ENCODE measurements around the gene SESN2.

Gene SESN2

DNA sequence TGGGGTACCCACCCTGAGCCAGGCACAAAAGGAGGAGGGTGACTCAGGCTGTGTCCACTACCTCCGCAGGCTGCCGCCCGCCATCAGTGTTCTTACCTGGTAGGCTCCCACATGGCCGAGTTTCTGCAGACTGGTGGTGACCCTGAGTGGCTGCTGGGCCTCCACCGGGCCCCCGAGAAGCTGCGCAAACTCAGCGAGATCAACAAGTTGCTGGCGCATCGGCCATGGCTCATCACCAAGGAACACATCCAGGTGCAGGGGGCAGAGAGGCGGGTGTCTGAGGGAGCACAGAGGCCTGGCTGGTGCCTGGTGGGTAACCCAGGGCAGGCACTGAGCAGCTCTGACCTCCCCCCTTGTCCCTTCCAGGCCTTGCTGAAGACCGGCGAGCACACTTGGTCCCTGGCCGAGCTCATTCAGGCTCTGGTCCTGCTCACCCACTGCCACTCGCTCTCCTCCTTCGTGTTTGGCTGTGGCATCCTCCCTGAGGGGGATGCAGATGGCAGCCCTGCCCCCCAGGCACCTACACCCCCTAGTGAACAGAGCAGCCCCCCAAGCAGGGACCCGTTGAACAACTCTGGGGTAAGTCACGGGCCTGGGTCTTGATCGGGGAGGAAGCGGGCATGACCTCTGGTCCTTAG lies 13.0 kb downstream of the SESN2 start:
- no peak overlapping the region for H3K4me2 ChIP-seq
- no peaks in the 10 kb centered on the region for H3K27me3 ChIP-seq
- H3K36me3 ChIP-seq: peaks cover 71 to 89% (median 85%) of the 10 kb centered on the region in 11 experiments
- H3K9ac ChIP-seq: 0 out of 22 replicates have a peak overlapping the region, but pooled peaks of 1 of the 11 experiments have one; percentile 28
- TF ChIP-seq Cebpa-rat (IDR thresholded peaks at IDR 0.05): no peak
- H3K9me3 ChIP-seq (replicated peaks in 1 of 11): no peaks in the 10 kb centered on the region
- peaks cover 46 to 86% (median 57%) of the 10 kb centered on the region in 11 experiments; a peak in 21 of 22 replicates for H4K20me1 ChIP-seq
- peaks cover 13 to 27% (median 17%) of the 10 kb centered on the region in 10 experiments for H3K4me1 ChIP-seq
- H3K4me3 ChIP-seq: no peak overlapping the region
- H3K27ac ChIP-seq: no peak overlapping the region

DNA sequence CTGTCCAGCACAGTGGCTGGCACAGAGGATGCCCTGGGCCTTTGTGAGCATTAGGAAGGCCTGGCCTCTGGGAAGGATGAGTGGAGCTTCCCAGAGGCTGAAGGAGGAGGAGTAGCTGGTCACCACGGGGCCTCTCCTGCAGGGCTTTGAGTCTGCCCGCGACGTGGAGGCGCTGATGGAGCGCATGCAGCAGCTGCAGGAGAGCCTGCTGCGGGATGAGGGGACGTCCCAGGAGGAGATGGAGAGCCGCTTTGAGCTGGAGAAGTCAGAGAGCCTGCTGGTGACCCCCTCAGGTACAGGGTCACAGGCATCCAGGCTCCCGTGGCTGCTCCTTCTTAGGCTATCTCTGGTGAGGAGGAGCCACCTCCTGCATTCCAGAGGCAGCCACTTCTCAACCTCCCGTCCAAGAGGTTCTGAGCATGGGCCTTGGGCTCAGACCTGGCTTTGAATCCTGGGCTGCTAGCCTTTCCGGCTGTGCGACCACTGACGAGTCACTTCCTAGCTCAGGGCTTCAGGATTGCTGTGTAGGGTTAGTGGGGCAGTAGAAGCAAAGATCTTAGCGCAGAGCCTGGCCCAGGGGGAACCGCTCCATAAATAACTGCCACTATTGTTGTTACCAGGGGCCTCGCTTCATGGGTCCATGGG lies 14.0 kb downstream of the SESN2 start:
- H3K36me3 ChIP-seq: peaks cover 81 to 99% (median 94%) of the 10 kb centered on the region in 11 experiments

DNA sequence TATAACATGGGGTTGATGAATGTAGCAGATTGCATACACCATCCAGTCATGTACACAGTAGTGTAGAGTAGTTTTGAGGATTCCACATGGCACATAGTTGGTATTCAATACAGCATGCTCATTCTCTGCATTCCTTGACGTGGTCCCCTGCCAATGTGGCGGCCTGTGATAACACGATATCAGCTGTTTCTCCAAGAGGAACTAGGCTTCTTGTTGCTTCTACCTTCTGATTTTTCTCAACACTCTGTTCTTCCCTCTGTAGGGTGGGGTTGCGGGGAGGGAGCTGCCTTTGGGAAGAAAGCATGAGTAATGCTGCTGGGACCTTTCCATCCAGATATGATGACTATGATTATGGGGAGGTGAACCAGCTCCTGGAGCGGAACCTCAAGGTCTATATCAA lies 19.4 kb downstream of the SESN2 start:
- no peak for TF ChIP-seq Cebpa-rat (IDR thresholded peaks at IDR 0.05)
- H3K9ac ChIP-seq: no peak overlapping the region
- H3K27ac ChIP-seq: no peak overlapping the region
- no peaks in the 10 kb centered on the region for H3K27me3 ChIP-seq
- peaks cover 0 to 31% (median 6%) of the 10 kb centered on the region in 11 experiments; a peak in 7 of 22 replicates for H4K20me1 ChIP-seq
- H3K4me3 ChIP-seq: no peak overlapping the region
- peaks cover 88 to 100% (median 94%) of the 10 kb centered on the region in 11 experiments for H3K36me3 ChIP-seq
- no peaks in the 10 kb centered on the region for H3K9me3 ChIP-seq (replicated peaks in 1 of 11)
- H3K4me2 ChIP-seq: no peak overlapping the region
- H3K4me1 ChIP-seq: peaks cover 10 to 43% (median 25%) of the 10 kb centered on the region in 10 experiments

More for the DNA sequence above, 14.0 kb downstream of the SESN2 start:
- no peak for TF ChIP-seq Cebpa-rat (IDR thresholded peaks at IDR 0.05)
- Histone ChIP-seq H3K4me2 (peak overlapping the region in 2 of 11 experiments; percentile 4 to 24; a peak in 4 of 22 replicates), H3K27me3 (no peaks in the 10 kb centered on the region), H3K9ac (no peak overlapping the region; a peak in 1 of 22 replicates), H3K4me1 (peaks cover 3 to 17% (median 7%) of the 10 kb centered on the region in 10 experiments; a peak in 18 of 20 replicates), H3K4me3 (no peak overlapping the region), H4K20me1 (peaks cover 36 to 76% (median 47%) of the 10 kb centered on the region in 11 experiments; a peak in 21 of 22 replicates), H3K27ac (no peak overlapping the region), H3K9me3 (replicated peaks in 1 of 11) (no peaks in the 10 kb centered on the region)

DNA sequence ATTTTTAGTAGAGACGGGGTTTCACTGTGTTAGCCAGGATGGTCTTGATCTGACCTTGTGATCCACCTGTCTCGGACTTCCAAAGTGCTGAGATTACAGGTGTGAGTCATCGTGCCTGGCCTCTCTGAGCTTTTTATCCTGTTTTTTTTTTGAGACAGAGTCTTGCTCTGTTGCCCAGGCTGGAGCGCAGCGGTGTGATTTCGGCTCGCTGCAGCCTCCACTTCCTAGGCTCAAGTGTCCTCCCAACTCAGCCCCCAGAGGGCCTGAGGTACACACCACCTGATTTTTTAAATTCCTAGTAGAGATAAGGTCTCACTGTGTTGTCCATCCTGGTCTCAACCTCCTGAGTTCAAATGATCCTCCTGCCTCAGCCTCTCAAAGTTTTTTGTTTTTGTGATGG lies 20.4 kb downstream of the SESN2 start:
- Histone ChIP-seq H3K36me3 (peaks cover 78 to 90% (median 84%) of the 10 kb centered on the region in 11 experiments), H3K4me3 (no peak overlapping the region), H3K9ac (0 out of 22 replicates have a peak overlapping the region, but pooled peaks of 1 of the 11 experiments have one; percentile 35), H3K9me3 (replicated peaks in 1 of 11) (no peaks in the 10 kb centered on the region), H3K4me1 (peaks cover 10 to 43% (median 25%) of the 10 kb centered on the region in 10 experiments), H4K20me1 (peaks cover 0 to 21% (median 5%) of the 10 kb centered on the region in 11 experiments; a peak in 5 of 22 replicates), H3K27ac (no peak overlapping the region), H3K27me3 (no peaks in the 10 kb centered on the region), H3K4me2 (peak overlapping the region in 2 of 11 experiments; percentile 74 to 76; a peak in 2 of 22 replicates)
- TF ChIP-seq Cebpa-rat (IDR thresholded peaks at IDR 0.05): no peak

DNA sequence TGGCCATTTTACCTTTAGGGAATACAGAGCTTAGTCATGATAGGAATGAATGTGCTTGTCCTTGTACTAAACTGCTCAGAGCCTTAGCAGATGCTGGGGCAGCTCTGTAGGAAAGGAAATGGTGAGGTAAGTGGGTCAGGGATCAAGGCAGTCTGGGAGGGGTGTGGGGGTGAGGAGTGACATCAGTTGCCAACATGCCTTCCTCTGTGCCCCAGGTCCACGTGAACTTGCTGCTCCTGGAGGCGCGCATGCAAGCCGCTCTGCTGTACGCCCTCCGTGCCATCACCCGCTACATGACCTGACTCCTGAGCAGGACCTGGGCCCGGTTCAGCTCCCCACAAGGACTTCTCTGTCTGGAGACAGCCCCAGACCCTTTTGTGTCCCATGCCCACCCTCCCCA lies 21.2 kb downstream of the SESN2 start:
- Histone ChIP-seq H3K27me3 (no peaks in the 10 kb centered on the region), H3K9ac (peak overlapping the region in 3 of 11 experiments; percentile 21 to 51 (median 35); a peak in 4 of 22 replicates), H3K4me2 (peak overlapping the region in 5 of 11 experiments; percentile 23 to 76 (median 44); a peak in 7 of 22 replicates), H3K4me3 (no peak overlapping the region), H3K27ac (peak overlapping the region in 2 of 11 experiments; percentile 4 to 44; a peak in 2 of 22 replicates), H3K4me1 (peaks cover 10 to 43% (median 25%) of the 10 kb centered on the region in 10 experiments), H3K9me3 (replicated peaks in 1 of 11) (no peaks in the 10 kb centered on the region), H3K36me3 (peaks cover 70 to 82% (median 76%) of the 10 kb centered on the region in 11 experiments), H4K20me1 (peaks cover 0 to 18% (median 5%) of the 10 kb centered on the region in 11 experiments; a peak in 4 of 22 replicates)
- TF ChIP-seq Cebpa-rat (IDR thresholded peaks at IDR 0.05): no peak

DNA sequence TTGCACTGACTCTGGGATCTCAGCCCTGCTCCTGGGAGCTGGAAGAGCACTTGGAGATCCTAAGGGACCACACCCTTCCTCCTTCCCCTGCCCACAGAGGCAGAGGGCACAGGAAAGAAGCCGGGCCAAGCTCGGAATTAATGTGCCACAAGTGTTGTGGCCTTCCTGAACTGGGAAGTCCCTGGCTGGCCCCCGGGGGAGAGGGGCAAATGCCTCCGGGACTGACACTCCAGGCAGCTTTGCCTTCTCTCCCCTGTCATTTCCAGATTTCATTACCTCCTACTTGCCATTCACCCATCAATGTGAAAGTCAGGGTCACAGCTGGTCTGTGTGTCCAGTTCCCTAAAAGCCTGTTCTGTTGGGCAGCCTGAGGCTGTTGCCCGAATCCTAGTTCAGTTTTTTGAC lies 21.7 kb downstream of the SESN2 start:
- H3K4me2 ChIP-seq: peak overlapping the region in 5 of 11 experiments; percentile 23 to 76 (median 44); a peak in 7 of 22 replicates
- H3K36me3 ChIP-seq: peaks cover 66 to 78% (median 71%) of the 10 kb centered on the region in 11 experiments
- peak overlapping the region in 2 of 11 experiments; percentile 4 to 44; a peak in 2 of 22 replicates for H3K27ac ChIP-seq
- H3K4me3 ChIP-seq: no peak overlapping the region
- TF ChIP-seq Cebpa-rat (IDR thresholded peaks at IDR 0.05): no peak
- H3K4me1 ChIP-seq: peaks cover 10 to 43% (median 25%) of the 10 kb centered on the region in 10 experiments
- peaks cover 0 to 14% (median 5%) of the 10 kb centered on the region in 11 experiments; a peak in 4 of 22 replicates for H4K20me1 ChIP-seq
- H3K9me3 ChIP-seq (replicated peaks in 1 of 11): no peaks in the 10 kb centered on the region
- peak overlapping the region in 3 of 11 experiments; percentile 21 to 51 (median 35); a peak in 3 of 22 replicates for H3K9ac ChIP-seq
- no peaks in the 10 kb centered on the region for H3K27me3 ChIP-seq

DNA sequence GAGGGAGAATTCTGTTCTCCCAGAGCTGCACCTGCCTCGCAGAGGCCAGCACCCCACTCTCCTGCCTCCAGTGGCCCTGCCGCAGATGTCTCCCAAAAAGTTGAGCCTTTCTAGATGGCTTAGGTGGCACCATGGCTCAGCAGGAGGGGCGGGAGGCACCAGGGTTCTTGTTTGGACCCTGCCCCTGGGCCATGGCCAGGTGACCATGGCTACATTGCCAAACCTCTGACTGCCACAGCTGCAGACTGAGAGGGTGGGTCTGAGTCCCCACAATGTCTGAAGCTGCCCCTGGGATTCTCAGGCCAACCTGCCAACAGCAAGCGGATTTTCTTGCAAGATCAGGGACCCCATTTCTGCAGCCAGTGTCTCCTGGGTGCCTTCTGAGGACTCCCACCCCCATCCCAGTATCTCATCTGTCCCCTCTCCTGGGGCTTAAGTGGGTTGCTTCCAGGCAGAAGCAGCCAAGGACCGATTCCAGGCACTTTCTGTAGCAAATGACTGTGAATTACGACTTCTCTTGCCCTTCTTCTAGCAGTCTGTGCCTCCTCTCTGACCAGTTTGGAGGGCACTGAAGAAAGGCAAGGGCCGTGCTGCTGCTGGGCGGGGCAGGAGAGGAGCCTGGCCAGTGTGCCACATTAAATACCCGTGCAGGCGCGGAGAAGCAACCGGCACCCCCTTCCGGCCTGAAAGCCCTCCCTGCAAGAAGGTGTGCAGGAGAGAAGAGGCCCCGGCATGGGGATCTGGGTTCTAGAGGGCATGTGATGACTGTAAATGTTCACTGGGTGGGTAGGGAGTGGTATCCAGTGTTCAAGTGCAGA lies 22.5 kb downstream of the SESN2 start:
- Histone ChIP-seq H3K27ac (no peak overlapping the region), H3K9me3 (replicated peaks in 1 of 11) (no peaks in the 10 kb centered on the region), H4K20me1 (peaks cover 0 to 14% (median 5%) of the 10 kb centered on the region in 11 experiments; a peak in 4 of 22 replicates), H3K4me2 (peak overlapping the region in 7 of 11 experiments; percentile 56 to 87 (median 74); a peak in 11 of 22 replicates), H3K9ac (no peak overlapping the region), H3K27me3 (no peaks in the 10 kb centered on the region), H3K36me3 (peaks cover 57 to 69% (median 63%) of the 10 kb centered on the region in 11 experiments), H3K4me1 (peaks cover 10 to 43% (median 25%) of the 10 kb centered on the region in 10 experiments), H3K4me3 (no peak overlapping the region)
- no peak for TF ChIP-seq Cebpa-rat (IDR thresholded peaks at IDR 0.05)
